Suprapubic skin (tissue), 4 donors: ENCODE results near the gene PUS10.

Experiments used
- CTCF ChIP-seq, 2 donors: fragments of 200-600 bp in 1 of 2; fragments of 450-650 bp in 1 of 2; sonication (generic) in 1 of 2; IDR thresholded peaks; one replicate each; pipeline ENCODE4 v1.5.1; 2016 to 2019; ENCODE audit warnings: antibody characterized with exemption in 2 of 2, mild to moderate bottlenecking in 1 of 2, moderate library complexity in 1 of 2
- EP300 ChIP-seq: sonication (generic); formaldehyde crosslinking; IDR thresholded peaks from one replicate; pipeline ENCODE4 v1.6.1; 2017; ENCODE audit warnings: antibody characterized with exemption
- POLR2A ChIP-seq, 2 donors: fragments of 450-650 bp; IDR thresholded peaks; one replicate each; pipeline ENCODE4 v1.6.1; 2017; ENCODE audit warnings: antibody characterized with exemption in 2 of 2, mild to moderate bottlenecking in 2 of 2, moderate library complexity in 2 of 2
- POLR2AphosphoS5 ChIP-seq, 3 donors: sonication (generic); formaldehyde crosslinking; IDR thresholded peaks; one replicate each; pipeline ENCODE4 v1.6.1; 2017; ENCODE audit warnings: antibody characterized with exemption in 3 of 3

- TF ChIP-seq POLR2AphosphoS5 (IDR thresholded peaks at IDR 0.05) (no peak), CTCF (IDR thresholded peaks at IDR 0.05) (no peak), POLR2A (IDR thresholded peaks at IDR 0.05) (no peak), EP300 (no peak)
These were observed 119.5 kb downstream of the PUS10 start for GRCh38 chr2:60898567-60898966.
